Right atrium auricular region (tissue), 2 donors: ENCODE measurements around the gene STXBP3. TPM values are rescaled to one million over a fixed set of nuclear protein-coding genes. Genes with fewer than 3 reads are reported as not detected.

ENCODE experiments used
- DNase-seq: peaks from one replicate; pipeline ENCODE4 v3.0.0-alpha.2; 2019; ENCODE audit warnings: low spot score
- H3K27ac ChIP-seq, 2 donors: fragments of 200-600 bp; sonication (generic); 1 replicate in 1 of 2; 2 replicates in 1 of 2; pipeline ENCODE4 v1.5.1; 2016 to 2019
- H3K27me3 ChIP-seq, 2 donors: fragments of 200-600 bp; sonication (generic); one replicate each; pipeline versions ENCODE4 v1.5.1 to v1.6.0; 2017 to 2019
- H3K36me3 ChIP-seq: fragments of 200-600 bp; sonication (generic); one replicate; pipeline ENCODE4 v1.5.1; 2016
- H3K4me1 ChIP-seq, 2 donors: fragments of 200-600 bp; sonication (generic); one replicate each; pipeline versions ENCODE4 v1.5.1 to v1.6.0; 2017 to 2019
- H3K4me3 ChIP-seq, 2 donors: fragments of 200-600 bp; sonication (generic); 1 replicate in 1 of 2; 2 replicates in 1 of 2; pipeline ENCODE4 v1.5.1; 2017 to 2019; ENCODE audit warnings: mild to moderate bottlenecking in 1 of 2, moderate library complexity in 1 of 2
- H3K9me3 ChIP-seq, 2 donors: fragments of 200-600 bp; sonication (generic); one replicate each; pipeline ENCODE4 v1.5.1; 2019
- total RNA-seq, 2 donors: library from RNA; depleted of rRNA; stranded (reverse); fragments of >200 nt; gene quantifications; one replicate each; pipeline ENCODE4 v1.1.0, GENCODE V29; 2016
- TF ChIP-seq, protein P1 (sequence below), 2 donors: fragments of 200-600 bp; sonication (generic); IDR thresholded peaks; one replicate each; pipeline ENCODE4 v1.5.1; 2019; ENCODE audit warnings: antibody characterized with exemption in 2 of 2

Gene STXBP3
- total RNA-seq, 2 donors from 2014 or later = 26.4 to 27.7 TPM

DNA sequence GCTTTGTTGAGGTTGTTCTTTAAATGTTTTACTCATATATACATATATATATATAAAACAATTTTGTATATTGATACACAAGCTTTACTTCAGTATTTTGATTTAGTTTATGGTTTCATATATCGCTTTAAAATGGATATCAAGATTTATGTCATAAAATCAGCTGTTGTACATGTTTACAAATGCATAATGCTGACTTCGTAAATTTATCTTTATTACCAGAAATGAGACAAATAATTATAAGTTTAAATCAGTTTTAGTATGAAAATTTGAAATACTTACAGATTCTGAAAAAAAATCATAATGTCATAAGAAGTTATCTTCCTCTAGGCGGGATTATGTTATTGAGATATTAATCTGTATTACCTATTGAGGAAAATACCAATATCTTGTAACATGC is 6.9 kb downstream of the STXBP3 start:
- Histone ChIP-seq H3K4me1 (peaks cover 0 to 8% of the 10 kb centered on the region in 2 donors), H3K27me3 (no peaks in the 10 kb centered on the region), H3K36me3 (peaks cover 34% of the 10 kb centered on the region), H3K4me3 (no peak overlapping the region), H3K9me3 (no peaks in the 10 kb centered on the region), H3K27ac (no peak overlapping the region)
- TF ChIP-seq, protein P1, sequence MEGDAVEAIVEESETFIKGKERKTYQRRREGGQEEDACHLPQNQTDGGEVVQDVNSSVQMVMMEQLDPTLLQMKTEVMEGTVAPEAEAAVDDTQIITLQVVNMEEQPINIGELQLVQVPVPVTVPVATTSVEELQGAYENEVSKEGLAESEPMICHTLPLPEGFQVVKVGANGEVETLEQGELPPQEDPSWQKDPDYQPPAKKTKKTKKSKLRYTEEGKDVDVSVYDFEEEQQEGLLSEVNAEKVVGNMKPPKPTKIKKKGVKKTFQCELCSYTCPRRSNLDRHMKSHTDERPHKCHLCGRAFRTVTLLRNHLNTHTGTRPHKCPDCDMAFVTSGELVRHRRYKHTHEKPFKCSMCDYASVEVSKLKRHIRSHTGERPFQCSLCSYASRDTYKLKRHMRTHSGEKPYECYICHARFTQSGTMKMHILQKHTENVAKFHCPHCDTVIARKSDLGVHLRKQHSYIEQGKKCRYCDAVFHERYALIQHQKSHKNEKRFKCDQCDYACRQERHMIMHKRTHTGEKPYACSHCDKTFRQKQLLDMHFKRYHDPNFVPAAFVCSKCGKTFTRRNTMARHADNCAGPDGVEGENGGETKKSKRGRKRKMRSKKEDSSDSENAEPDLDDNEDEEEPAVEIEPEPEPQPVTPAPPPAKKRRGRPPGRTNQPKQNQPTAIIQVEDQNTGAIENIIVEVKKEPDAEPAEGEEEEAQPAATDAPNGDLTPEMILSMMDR (IDR thresholded peaks at IDR 0.05) = no peak
- DNase-seq = no peak

DNA sequence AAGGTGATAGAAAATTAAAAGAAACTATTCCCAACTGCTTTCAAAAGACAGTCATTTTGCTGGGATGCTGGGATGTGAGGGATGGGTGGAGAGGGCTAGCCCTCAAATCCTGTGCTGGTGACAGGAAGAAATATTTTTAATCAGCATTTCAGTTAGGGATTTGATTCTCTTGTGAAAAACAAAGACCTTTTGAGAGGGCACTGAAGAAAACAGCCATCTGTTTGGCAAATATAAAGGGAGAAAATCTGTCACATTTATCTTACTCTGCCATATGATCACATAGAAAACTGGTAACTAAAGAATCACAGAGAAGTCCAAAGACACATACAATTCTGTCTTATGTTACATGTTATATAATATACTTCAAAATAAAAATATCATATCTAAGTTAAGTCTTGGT is 12.3 kb downstream of the STXBP3 start:
- Histone ChIP-seq H3K27me3 (no peaks in the 10 kb centered on the region), H3K4me1 (no peaks in the 10 kb centered on the region), H3K9me3 (no peaks in the 10 kb centered on the region), H3K36me3 (peaks cover 67% of the 10 kb centered on the region), H3K27ac (no peak overlapping the region), H3K4me3 (no peak overlapping the region)
- DNase-seq = no peak
- TF ChIP-seq, protein P1 (IDR thresholded peaks at IDR 0.05) = no peak

DNA sequence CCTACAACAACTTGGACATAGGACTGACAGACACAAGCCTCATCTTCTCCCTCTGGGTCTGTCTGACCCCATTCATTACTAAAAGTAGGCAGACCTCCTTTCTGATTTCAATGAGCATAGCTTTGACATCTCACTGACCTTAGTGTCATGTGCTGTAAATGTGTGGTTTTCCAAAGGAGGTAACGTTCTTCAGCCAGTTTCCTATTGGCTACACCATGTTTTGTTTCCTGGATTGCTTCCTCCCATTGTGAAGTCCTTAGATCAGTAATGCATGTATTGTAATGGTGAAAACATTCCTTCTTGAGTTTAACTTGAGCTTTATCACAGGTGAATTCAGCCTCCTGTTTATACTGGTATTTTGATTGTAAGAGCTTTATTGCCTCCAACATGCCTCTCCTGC is 20.6 kb downstream of the STXBP3 start:
- TF ChIP-seq, protein P1 (IDR thresholded peaks at IDR 0.05) = no peak
- Histone ChIP-seq H3K27ac (no peak overlapping the region), H3K36me3 (peaks cover 45% of the 10 kb centered on the region)

DNA sequence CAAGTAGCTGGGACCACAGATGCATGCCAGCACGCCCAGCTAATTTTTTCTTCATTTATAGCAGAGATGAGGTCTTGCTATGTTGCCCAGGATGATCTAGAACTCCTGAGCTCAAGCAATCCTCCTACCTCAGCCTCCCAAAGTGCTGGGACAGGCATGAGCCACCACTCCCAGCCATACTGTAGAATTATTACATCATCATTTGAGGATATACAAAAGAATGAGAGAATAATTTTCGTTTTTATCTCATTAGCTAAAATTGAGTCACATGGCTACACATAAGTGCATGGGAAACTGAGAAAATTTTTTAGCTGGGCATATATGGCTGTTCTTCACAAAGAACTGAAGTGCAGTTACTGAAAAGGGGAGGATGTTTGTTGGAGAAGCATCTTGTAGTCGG is 21.2 kb downstream of the STXBP3 start:
- Histone ChIP-seq H3K36me3 (peaks cover 42% of the 10 kb centered on the region), H3K4me1 (no peaks in the 10 kb centered on the region)

More for the DNA sequence above, 20.6 kb downstream of the STXBP3 start:
- no peak for DNase-seq
- Histone ChIP-seq H3K4me3 (no peak overlapping the region), H3K9me3 (no peaks in the 10 kb centered on the region), H3K27me3 (no peaks in the 10 kb centered on the region), H3K4me1 (no peaks in the 10 kb centered on the region)

DNA sequence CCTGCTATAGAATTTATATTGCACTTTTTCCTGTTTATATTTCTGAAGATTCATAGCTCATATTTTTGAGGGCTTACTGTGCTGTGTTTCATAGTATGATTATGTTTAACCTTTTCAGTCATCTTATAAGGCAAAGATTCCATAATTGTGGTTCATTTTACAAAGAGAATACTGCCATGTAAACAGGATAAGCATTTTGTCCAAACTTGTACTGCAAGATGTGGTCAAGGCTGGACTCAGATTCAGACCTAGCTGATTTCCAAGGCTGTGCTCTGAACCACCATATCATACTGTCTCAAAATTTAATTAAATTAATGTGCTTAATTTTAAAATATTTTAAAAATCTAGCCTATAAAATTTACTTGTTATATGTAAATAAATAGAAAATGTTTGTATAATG is 31.4 kb downstream of the STXBP3 start:
- Histone ChIP-seq H3K27me3 (no peaks in the 10 kb centered on the region), H3K9me3 (no peaks in the 10 kb centered on the region), H3K27ac (no peak overlapping the region), H3K4me3 (no peak overlapping the region), H3K4me1 (no peaks in the 10 kb centered on the region), H3K36me3 (peaks cover 65% of the 10 kb centered on the region)
- TF ChIP-seq, protein P1 (IDR thresholded peaks at IDR 0.05) = no peak
- no peak for DNase-seq

More for the DNA sequence above, 21.2 kb downstream of the STXBP3 start:
- Histone ChIP-seq H3K27me3 (no peaks in the 10 kb centered on the region), H3K9me3 (no peaks in the 10 kb centered on the region), H3K4me3 (no peak overlapping the region), H3K27ac (no peak overlapping the region)
- no peak for DNase-seq
- TF ChIP-seq, protein P1 (IDR thresholded peaks at IDR 0.05) = no peak

DNA sequence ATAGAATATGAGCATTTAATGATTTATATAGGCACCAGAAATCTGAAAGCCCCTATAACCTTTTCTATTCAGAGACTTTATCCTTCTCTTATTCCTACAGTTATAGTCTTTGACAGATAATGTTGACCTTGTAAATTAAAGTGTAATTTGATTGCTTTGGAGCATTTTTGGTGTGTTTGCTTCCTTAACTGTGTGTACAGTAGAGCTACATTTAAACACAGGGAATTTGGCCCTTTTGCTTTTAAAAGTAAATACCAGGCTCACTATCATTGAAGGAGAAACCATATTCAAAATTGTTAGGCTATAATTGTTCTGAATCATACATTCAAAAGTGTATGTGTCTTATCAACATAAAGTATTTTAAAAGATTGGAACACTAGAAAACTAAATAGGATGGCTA is 33.0 kb downstream of the STXBP3 start:
- peaks cover 69% of the 10 kb centered on the region for H3K36me3 ChIP-seq
- H3K4me1 ChIP-seq = no peaks in the 10 kb centered on the region
- H3K9me3 ChIP-seq = no peaks in the 10 kb centered on the region
- no peak for DNase-seq
- TF ChIP-seq, protein P1 (IDR thresholded peaks at IDR 0.05) = no peak
- H3K4me3 ChIP-seq = no peak overlapping the region
- H3K27ac ChIP-seq = no peak overlapping the region
- H3K27me3 ChIP-seq = no peaks in the 10 kb centered on the region
